WTC11 (cell line): ENCODE results near the gene AIFM2.

Source experiments
- E2F1 ChIP-seq: sonication (generic); formaldehyde crosslinking; IDR thresholded peaks from 2 replicates; pipeline ENCODE4 v1.8.0; 2022; ENCODE audit warnings: mild to moderate bottlenecking, missing genetic modification reagents
- FOXP1 ChIP-seq: sonication (generic); formaldehyde crosslinking; IDR thresholded peaks from 2 replicates; pipeline ENCODE4 v1.8.0; 2022; ENCODE audit warnings: missing genetic modification reagents, mild to moderate bottlenecking, moderate library complexity, borderline replicate concordance
- NR2C2 ChIP-seq: sonication (generic); formaldehyde crosslinking; IDR thresholded peaks from 2 replicates; pipeline ENCODE4 v1.8.0; 2022; ENCODE audit warnings: mild to moderate bottlenecking, missing genetic modification reagents
- TF ChIP-seq, protein P1 (sequence below): sonication (generic); formaldehyde crosslinking; IDR thresholded peaks from 2 replicates; pipeline ENCODE4 v1.8.0; 2023; ENCODE audit warnings: missing genetic modification reagents
- TF ChIP-seq, protein P2 (sequence below): fragments of 200-600 bp; IDR thresholded peaks from 2 replicates; pipeline ENCODE4 v1.8.0; 2022; ENCODE audit warnings: antibody characterized with exemption
- TF ChIP-seq, protein P3 (sequence below): sonication (generic); formaldehyde crosslinking; IDR thresholded peaks from 2 replicates; pipeline ENCODE4 v1.8.0; 2022; ENCODE audit warnings: mild to moderate bottlenecking, missing genetic modification reagents

GRCh38 chr10:70166394-70166793 lies 33.8 kb upstream of the AIFM2 start:
- TF ChIP-seq, protein P1, sequence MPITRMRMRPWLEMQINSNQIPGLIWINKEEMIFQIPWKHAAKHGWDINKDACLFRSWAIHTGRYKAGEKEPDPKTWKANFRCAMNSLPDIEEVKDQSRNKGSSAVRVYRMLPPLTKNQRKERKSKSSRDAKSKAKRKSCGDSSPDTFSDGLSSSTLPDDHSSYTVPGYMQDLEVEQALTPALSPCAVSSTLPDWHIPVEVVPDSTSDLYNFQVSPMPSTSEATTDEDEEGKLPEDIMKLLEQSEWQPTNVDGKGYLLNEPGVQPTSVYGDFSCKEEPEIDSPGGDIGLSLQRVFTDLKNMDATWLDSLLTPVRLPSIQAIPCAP (CRISPR knock-in tag) = no peak
- TF ChIP-seq FOXP1 (CRISPR knock-in tag) (no peak), NR2C2 (CRISPR knock-in tag) (no peak), E2F1 (CRISPR knock-in tag) (no peak)
- TF ChIP-seq, protein P2, sequence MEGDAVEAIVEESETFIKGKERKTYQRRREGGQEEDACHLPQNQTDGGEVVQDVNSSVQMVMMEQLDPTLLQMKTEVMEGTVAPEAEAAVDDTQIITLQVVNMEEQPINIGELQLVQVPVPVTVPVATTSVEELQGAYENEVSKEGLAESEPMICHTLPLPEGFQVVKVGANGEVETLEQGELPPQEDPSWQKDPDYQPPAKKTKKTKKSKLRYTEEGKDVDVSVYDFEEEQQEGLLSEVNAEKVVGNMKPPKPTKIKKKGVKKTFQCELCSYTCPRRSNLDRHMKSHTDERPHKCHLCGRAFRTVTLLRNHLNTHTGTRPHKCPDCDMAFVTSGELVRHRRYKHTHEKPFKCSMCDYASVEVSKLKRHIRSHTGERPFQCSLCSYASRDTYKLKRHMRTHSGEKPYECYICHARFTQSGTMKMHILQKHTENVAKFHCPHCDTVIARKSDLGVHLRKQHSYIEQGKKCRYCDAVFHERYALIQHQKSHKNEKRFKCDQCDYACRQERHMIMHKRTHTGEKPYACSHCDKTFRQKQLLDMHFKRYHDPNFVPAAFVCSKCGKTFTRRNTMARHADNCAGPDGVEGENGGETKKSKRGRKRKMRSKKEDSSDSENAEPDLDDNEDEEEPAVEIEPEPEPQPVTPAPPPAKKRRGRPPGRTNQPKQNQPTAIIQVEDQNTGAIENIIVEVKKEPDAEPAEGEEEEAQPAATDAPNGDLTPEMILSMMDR = no peak
- TF ChIP-seq, protein P3, sequence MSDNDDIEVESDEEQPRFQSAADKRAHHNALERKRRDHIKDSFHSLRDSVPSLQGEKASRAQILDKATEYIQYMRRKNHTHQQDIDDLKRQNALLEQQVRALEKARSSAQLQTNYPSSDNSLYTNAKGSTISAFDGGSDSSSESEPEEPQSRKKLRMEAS (CRISPR knock-in tag) = no peak
